A549 (cell line): Measurements from ENCODE around the gene MINPP1. TPM values are rescaled to one million over a fixed set of nuclear protein-coding genes. Genes with fewer than 3 reads are reported as not detected.

Experiments used
- ATAC-seq, 2 experiments: fragments of 200-7000 bp in 1 of 2; fragments of >200 bp in 1 of 2; cut with Nextera tagmentation in 1 of 2; cut with Tn5 transposase in 1 of 2; 3 replicates each; pipeline versions ENCODE4 v1.8.0 to v1.9.1; 2018 to 2020; ENCODE audit warnings: mild to moderate bottlenecking in 1 of 2, moderate library complexity in 1 of 2
- CTCF ChIA-PET: fragments of 300-600 bp; sonication (Branson Sonifier 250); formaldehyde crosslinking; extraction: SDS; loops from one replicate; lab custom pipeline; 2021; ENCODE audit warnings: antibody characterized with exemption, inconsistent platforms; lab: Yijun Ruan, JAX
- POLR2A ChIA-PET: fragments of 350-600 bp; formaldehyde crosslinking; extraction: SDS; loops from one replicate; lab custom pipeline; 2021; ENCODE audit warnings: antibody characterized with exemption, inconsistent platforms; lab: Yijun Ruan, JAX
- DNase-seq, 2 experiments: peaks; one replicate each; pipeline versions ENCODE4 v3.0.0 to v3.0.0-alpha.2; 2011 to 2016; ENCODE audit warnings: low read depth in 1 of 2, low spot score in 1 of 2
- FAIRE-seq: peaks from 2 replicates; lab custom pipeline; 2011; peaks lifted over from hg19 to GRCh38; lab: Jason Lieb, UNC
- H3K27ac ChIP-seq, 2 experiments: fragments of >200 bp; sonication (Bioruptor Twin); formaldehyde crosslinking; 3 replicates each; pipeline ENCODE4 v1.5.1; 2016 to 2017
- H3K4me1 ChIP-seq: fragments of >200 bp; sonication (Bioruptor Twin); formaldehyde crosslinking; 3 replicates; pipeline ENCODE4 v1.6.1; 2016
- H3K4me2 ChIP-seq: fragments of >200 bp; sonication (Bioruptor Twin); formaldehyde crosslinking; 3 replicates; pipeline ENCODE4 v1.6.1; 2016
- H3K4me3 ChIP-seq: fragments of >200 bp; sonication (Bioruptor Twin); formaldehyde crosslinking; 3 replicates; pipeline ENCODE4 v1.5.1; 2016
- H3K9me3 ChIP-seq: fragments of >200 bp; sonication (Bioruptor Twin); formaldehyde crosslinking; 3 replicates; pipeline ENCODE4 v1.6.1; 2016
- BHLHE40 ChIP-seq: IDR thresholded peaks from 2 replicates; pipeline ENCODE4 v1.6.1; 2012; ENCODE audit warnings: low read depth, low read length, inconsistent platforms
- CBX2 ChIP-seq: fragments of 200-600 bp; sonication (generic); IDR thresholded peaks from 2 replicates; pipeline ENCODE4 v1.6.1; 2016; ENCODE audit warnings: low read depth, mild to moderate bottlenecking, borderline replicate concordance
- CBX8 ChIP-seq: fragments of 200-600 bp; sonication (generic); IDR thresholded peaks from 2 replicates; pipeline ENCODE4 v1.6.1; 2016
- CHD4 ChIP-seq: fragments of 200-600 bp; sonication (generic); IDR thresholded peaks from 2 replicates; pipeline ENCODE4 v1.6.1; 2016; ENCODE audit warnings: antibody characterized with exemption, mild to moderate bottlenecking, borderline replicate concordance
- EHMT2 ChIP-seq: fragments of 200-600 bp; sonication (generic); IDR thresholded peaks from 2 replicates; pipeline ENCODE4 v1.6.1; 2016; ENCODE audit warnings: antibody characterized with exemption, low read depth, mild to moderate bottlenecking, moderate library complexity
- ESRRA ChIP-seq: fragments of 150-350 bp; IDR thresholded peaks from 2 replicates; pipeline ENCODE4 v1.6.1; 2014; ENCODE audit warnings: mild to moderate bottlenecking, low read length, borderline replicate concordance
- FOSB ChIP-seq: fragments of 250-450 bp; sonication (Bioruptor Pico); IDR thresholded peaks from 2 replicates; pipeline ENCODE4 v1.5.0; 2020; ENCODE audit warnings: mild to moderate bottlenecking, moderate library complexity
- FOSL2 ChIP-seq, 2 experiments: fragments of 450-650 bp in 1 of 2; fragments of >200 bp in 1 of 2; sonication (Bioruptor Twin) in 1 of 2; formaldehyde crosslinking; IDR thresholded peaks; 2 replicates each; pipeline versions ENCODE4 v1.5.0 to v1.6.1; 2016 to 2020; ENCODE audit warnings: mild to moderate bottlenecking in 1 of 2, moderate library complexity in 1 of 2
- FOXS1 ChIP-seq: fragments of 250-450 bp; sonication (Bioruptor Pico); IDR thresholded peaks from 2 replicates; pipeline ENCODE4 v1.5.0; 2020; ENCODE audit warnings: mild to moderate bottlenecking, moderate library complexity
- GATA3 ChIP-seq: IDR thresholded peaks from 2 replicates; pipeline ENCODE4 v1.6.1; 2012; ENCODE audit warnings: borderline replicate concordance
- HEYL ChIP-seq: fragments of 250-450 bp; sonication (Bioruptor Pico); IDR thresholded peaks from 2 replicates; pipeline ENCODE4 v1.8.0; 2021; ENCODE audit warnings: mild to moderate bottlenecking, moderate library complexity
- HOXB13 ChIP-seq: fragments of 250-450 bp; sonication (Bioruptor Pico); IDR thresholded peaks from 2 replicates; pipeline ENCODE4 v1.5.0; 2020; ENCODE audit warnings: low read depth, mild to moderate bottlenecking, moderate library complexity
- HOXB5 ChIP-seq: fragments of 250-450 bp; sonication (Bioruptor Pico); IDR thresholded peaks from 2 replicates; pipeline ENCODE4 v1.5.0; 2020; ENCODE audit warnings: mild to moderate bottlenecking, moderate library complexity
- JUN ChIP-seq, 2 experiments: fragments of >200 bp; sonication (Bioruptor Twin); formaldehyde crosslinking; IDR thresholded peaks; 2 replicates in 1 of 2; 3 replicates in 1 of 2; pipeline ENCODE4 v1.6.1; 2016 to 2017
- JUNB ChIP-seq: fragments of >200 bp; sonication (Bioruptor Twin); formaldehyde crosslinking; IDR thresholded peaks from 2 replicates; pipeline ENCODE4 v1.6.1; 2016
- KDM1A ChIP-seq: fragments of 200-600 bp; sonication (generic); IDR thresholded peaks from 2 replicates; pipeline ENCODE4 v1.6.1; 2016; ENCODE audit warnings: low read depth, mild to moderate bottlenecking
- NPAS2 ChIP-seq: fragments of 250-450 bp; sonication (Bioruptor Pico); IDR thresholded peaks from 2 replicates; pipeline ENCODE4 v1.8.0; 2022; ENCODE audit warnings: mild to moderate bottlenecking, moderate library complexity, borderline replicate concordance
- NR3C1 ChIP-seq: fragments of >200 bp; sonication (Bioruptor Twin); formaldehyde crosslinking; IDR thresholded peaks from 3 replicates; pipeline ENCODE4 v1.6.1; 2017
- POLR2A ChIP-seq: IDR thresholded peaks from 2 replicates; pipeline ENCODE4 v1.6.1; 2012; ENCODE audit warnings: mild to moderate bottlenecking, low read length
- SREBF2 ChIP-seq: fragments of 450-650 bp; IDR thresholded peaks from 2 replicates; pipeline ENCODE4 v1.6.1; 2014; ENCODE audit warnings: mild to moderate bottlenecking, moderate library complexity
- TFCP2L1 ChIP-seq: fragments of 250-450 bp; sonication (Bioruptor Pico); IDR thresholded peaks from 2 replicates; pipeline ENCODE4 v1.5.0; 2021; ENCODE audit warnings: mild to moderate bottlenecking
- TP53 ChIP-seq: fragments of 250-450 bp; sonication (Bioruptor Pico); IDR thresholded peaks from 2 replicates; pipeline ENCODE4 v1.5.0; 2021; ENCODE audit warnings: mild to moderate bottlenecking, moderate library complexity
- ZC3H11A ChIP-seq: fragments of 450-650 bp; IDR thresholded peaks from 2 replicates; pipeline ENCODE4 v1.6.1; 2014; ENCODE audit warnings: antibody characterized with exemption, mild to moderate bottlenecking
- WGBS: methylation state at CpG from one replicate; pipeline ENCODE4 v1.1.6; 2017; ENCODE audit errors: missing lambda C conversion rate; 5-methylcytosine and 5-hydroxymethylcytosine counted together
- polyA plus RNA-seq, 4 experiments: library from polyadenylated mRNA; depleted of rRNA in 3 of 4; stranded (reverse); fragments of >200 nt; fragmentation: RNase III in 1 of 4; extraction: RNeasy Plus Mini Kit Qiagen cat#74134 plus additional on column Dnase treatment in 1 of 4; gene quantifications; 2 replicates in 3 of 4; 3 replicates in 1 of 4; pipeline ENCODE4 v1.2.3, GENCODE V29; 2011 to 2017
- TF ChIP-seq, protein P1 (sequence below): fragments of 250-450 bp; sonication (Bioruptor Pico); IDR thresholded peaks from 2 replicates; pipeline ENCODE4 v1.5.0; 2021; ENCODE audit warnings: mild to moderate bottlenecking, moderate library complexity, borderline replicate concordance
- TF ChIP-seq, protein P2 (sequence below): fragments of >200 bp; sonication (Bioruptor Twin); formaldehyde crosslinking; IDR thresholded peaks from 3 replicates; pipeline ENCODE4 v1.5.1; 2016
- TF ChIP-seq, protein P3 (sequence below): fragments of >200 bp; sonication (Bioruptor Twin); formaldehyde crosslinking; IDR thresholded peaks from 2 replicates; pipeline ENCODE4 v1.6.1; 2016
- TF ChIP-seq, protein P4 (sequence below): IDR thresholded peaks from 2 replicates; pipeline ENCODE4 v1.6.1; 2012
- TF ChIP-seq, protein P5 (sequence below): fragments of 200-600 bp; sonication (generic); IDR thresholded peaks from 2 replicates; pipeline ENCODE4 v1.6.1; 2016; ENCODE audit warnings: antibody characterized with exemption, mild to moderate bottlenecking, moderate library complexity
- TF ChIP-seq, protein P6 (sequence below): IDR thresholded peaks from 2 replicates; pipeline ENCODE4 v1.6.1; 2012
- TF ChIP-seq, protein P7 (sequence below): fragments of >200 bp; sonication (Bioruptor Twin); formaldehyde crosslinking; IDR thresholded peaks from 3 replicates; pipeline ENCODE4 v1.6.1; 2016

The MINPP1 gene
- polyA plus RNA-seq, 2 of the 4 experiments (the other 2 are of a cell fraction) = 28.4 to 31.4 TPM

DNA sequence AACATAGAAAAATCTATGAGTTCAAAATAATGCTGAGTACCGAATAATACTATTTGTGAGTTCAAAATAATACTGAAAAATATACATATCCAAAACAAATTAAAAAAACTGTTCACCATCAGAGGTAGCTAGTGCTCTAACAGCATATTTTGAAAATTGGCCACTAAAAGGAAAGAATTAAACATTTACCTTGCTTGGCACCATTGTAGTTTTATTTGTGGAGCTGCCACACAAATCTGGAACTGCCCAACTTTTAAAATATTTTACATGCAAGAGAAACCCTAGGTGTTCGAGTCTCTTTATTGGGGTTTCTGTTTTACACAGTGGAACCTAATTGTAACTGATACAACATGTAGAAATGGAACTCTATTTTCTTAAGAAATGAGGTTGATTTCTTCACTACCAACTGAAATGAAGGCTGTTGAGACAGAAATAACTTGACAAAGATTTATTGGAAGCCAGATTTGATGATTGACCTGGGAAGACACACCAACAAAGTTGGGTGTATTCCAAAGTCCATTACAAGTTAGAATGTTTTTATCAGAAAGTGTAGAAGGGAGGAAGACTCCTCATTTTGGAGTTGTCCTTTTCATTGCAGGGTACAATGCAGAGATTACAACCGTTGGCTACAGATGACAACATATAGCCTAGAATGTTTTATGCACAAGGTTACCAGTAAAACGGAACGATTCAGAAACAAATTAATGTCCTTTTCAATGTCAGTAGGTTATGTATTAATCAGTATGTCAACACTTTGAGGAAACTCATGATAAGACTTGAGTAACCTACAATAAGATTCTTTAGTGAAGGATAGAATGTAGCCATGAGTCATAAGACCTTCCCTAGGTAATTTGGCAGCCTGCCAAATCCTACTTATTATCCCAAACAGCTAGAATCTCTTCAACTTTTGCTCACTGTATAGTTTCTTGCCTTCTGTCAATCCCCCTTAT lies 81.1 kb downstream of the MINPP1 start:
- POLR2A ChIA-PET = interaction anchor here (1.0 kb wide), 1 partner anchor 9 kb away, joined by 3 read pairs; no protein-coding TSS in a partner anchor
- 20% methylated on average over 5 of the region's 5 CpGs for WGBS
- H3K9me3 ChIP-seq = no peaks in the 10 kb centered on the region
- peak overlapping the region; percentile 73 to 82 for H3K27ac ChIP-seq
- 0 out of 3 replicates have a peak overlapping the region, but pooled peaks have one; percentile 9 for H3K4me3 ChIP-seq
- CTCF ChIA-PET = no interaction called here
- H3K4me1 ChIP-seq = peaks cover 48% of the 10 kb centered on the region
- ATAC-seq (peak; percentile 78 to 86), FAIRE-seq (peak; percentile 99), DNase-seq (peak; percentile 17 to 87)
- peak overlapping the region; percentile 70 for H3K4me2 ChIP-seq
- peak; percentile 92 for TF ChIP-seq JUNB
- TF ChIP-seq, protein P1, sequence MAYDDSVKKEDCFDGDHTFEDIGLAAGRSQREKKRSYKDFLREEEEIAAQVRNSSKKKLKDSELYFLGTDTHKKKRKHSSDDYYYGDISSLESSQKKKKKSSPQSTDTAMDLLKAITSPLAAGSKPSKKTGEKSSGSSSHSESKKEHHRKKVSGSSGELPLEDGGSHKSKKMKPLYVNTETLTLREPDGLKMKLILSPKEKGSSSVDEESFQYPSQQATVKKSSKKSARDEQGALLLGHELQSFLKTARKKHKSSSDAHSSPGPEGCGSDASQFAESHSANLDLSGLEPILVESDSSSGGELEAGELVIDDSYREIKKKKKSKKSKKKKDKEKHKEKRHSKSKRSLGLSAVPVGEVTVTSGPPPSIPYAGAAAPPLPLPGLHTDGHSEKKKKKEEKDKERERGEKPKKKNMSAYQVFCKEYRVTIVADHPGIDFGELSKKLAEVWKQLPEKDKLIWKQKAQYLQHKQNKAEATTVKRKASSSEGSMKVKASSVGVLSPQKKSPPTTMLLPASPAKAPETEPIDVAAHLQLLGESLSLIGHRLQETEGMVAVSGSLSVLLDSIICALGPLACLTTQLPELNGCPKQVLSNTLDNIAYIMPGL (CRISPR knock-in tag) = no peak
- TF ChIP-seq FOSB (CRISPR knock-in tag) = no peak
- TF ChIP-seq HOXB5 (CRISPR knock-in tag) = peak; percentile 61; the same call in 1 of the 2 replicates
- no peak for TF ChIP-seq SREBF2
- TF ChIP-seq NPAS2 (CRISPR knock-in tag) = no peak
- no peak for TF ChIP-seq HOXB13 (CRISPR knock-in tag)
- TF ChIP-seq, protein P2, sequence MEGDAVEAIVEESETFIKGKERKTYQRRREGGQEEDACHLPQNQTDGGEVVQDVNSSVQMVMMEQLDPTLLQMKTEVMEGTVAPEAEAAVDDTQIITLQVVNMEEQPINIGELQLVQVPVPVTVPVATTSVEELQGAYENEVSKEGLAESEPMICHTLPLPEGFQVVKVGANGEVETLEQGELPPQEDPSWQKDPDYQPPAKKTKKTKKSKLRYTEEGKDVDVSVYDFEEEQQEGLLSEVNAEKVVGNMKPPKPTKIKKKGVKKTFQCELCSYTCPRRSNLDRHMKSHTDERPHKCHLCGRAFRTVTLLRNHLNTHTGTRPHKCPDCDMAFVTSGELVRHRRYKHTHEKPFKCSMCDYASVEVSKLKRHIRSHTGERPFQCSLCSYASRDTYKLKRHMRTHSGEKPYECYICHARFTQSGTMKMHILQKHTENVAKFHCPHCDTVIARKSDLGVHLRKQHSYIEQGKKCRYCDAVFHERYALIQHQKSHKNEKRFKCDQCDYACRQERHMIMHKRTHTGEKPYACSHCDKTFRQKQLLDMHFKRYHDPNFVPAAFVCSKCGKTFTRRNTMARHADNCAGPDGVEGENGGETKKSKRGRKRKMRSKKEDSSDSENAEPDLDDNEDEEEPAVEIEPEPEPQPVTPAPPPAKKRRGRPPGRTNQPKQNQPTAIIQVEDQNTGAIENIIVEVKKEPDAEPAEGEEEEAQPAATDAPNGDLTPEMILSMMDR = no peak
- TF ChIP-seq KDM1A = no peak
- no peak for TF ChIP-seq ZC3H11A
- no peak for TF ChIP-seq FOXS1 (CRISPR knock-in tag)
- TF ChIP-seq BHLHE40 = 0 out of 2 replicates have a peak, but pooled peaks have one; percentile 14
- TF ChIP-seq, protein P3, sequence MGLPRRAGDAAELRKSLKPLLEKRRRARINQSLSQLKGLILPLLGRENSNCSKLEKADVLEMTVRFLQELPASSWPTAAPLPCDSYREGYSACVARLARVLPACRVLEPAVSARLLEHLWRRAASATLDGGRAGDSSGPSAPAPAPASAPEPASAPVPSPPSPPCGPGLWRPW = peak; percentile 54; the same call in 1 of the 2 replicates
- no peak for TF ChIP-seq TP53 (CRISPR knock-in tag)
- TF ChIP-seq POLR2A = no peak
- TF ChIP-seq, protein P4, sequence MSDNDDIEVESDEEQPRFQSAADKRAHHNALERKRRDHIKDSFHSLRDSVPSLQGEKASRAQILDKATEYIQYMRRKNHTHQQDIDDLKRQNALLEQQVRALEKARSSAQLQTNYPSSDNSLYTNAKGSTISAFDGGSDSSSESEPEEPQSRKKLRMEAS = peak; percentile 51; the same call in 1 of the 2 replicates
- TF ChIP-seq JUN (IDR thresholded peaks at IDR 0.05) = peak; percentile 62 to 93
- peak; percentile 87 for TF ChIP-seq GATA3
- TF ChIP-seq, protein P5, sequence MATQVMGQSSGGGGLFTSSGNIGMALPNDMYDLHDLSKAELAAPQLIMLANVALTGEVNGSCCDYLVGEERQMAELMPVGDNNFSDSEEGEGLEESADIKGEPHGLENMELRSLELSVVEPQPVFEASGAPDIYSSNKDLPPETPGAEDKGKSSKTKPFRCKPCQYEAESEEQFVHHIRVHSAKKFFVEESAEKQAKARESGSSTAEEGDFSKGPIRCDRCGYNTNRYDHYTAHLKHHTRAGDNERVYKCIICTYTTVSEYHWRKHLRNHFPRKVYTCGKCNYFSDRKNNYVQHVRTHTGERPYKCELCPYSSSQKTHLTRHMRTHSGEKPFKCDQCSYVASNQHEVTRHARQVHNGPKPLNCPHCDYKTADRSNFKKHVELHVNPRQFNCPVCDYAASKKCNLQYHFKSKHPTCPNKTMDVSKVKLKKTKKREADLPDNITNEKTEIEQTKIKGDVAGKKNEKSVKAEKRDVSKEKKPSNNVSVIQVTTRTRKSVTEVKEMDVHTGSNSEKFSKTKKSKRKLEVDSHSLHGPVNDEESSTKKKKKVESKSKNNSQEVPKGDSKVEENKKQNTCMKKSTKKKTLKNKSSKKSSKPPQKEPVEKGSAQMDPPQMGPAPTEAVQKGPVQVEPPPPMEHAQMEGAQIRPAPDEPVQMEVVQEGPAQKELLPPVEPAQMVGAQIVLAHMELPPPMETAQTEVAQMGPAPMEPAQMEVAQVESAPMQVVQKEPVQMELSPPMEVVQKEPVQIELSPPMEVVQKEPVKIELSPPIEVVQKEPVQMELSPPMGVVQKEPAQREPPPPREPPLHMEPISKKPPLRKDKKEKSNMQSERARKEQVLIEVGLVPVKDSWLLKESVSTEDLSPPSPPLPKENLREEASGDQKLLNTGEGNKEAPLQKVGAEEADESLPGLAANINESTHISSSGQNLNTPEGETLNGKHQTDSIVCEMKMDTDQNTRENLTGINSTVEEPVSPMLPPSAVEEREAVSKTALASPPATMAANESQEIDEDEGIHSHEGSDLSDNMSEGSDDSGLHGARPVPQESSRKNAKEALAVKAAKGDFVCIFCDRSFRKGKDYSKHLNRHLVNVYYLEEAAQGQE = no peak
- TF ChIP-seq FOSL2 (IDR thresholded peaks at IDR 0.05) = peak; percentile 81
- TF ChIP-seq FOSL2 (CRISPR knock-in tag; IDR thresholded peaks at IDR 0.05) = peak; percentile 96
- no peak for TF ChIP-seq NR3C1
- TF ChIP-seq TFCP2L1 (CRISPR knock-in tag) = no peak
- TF ChIP-seq, protein P6, sequence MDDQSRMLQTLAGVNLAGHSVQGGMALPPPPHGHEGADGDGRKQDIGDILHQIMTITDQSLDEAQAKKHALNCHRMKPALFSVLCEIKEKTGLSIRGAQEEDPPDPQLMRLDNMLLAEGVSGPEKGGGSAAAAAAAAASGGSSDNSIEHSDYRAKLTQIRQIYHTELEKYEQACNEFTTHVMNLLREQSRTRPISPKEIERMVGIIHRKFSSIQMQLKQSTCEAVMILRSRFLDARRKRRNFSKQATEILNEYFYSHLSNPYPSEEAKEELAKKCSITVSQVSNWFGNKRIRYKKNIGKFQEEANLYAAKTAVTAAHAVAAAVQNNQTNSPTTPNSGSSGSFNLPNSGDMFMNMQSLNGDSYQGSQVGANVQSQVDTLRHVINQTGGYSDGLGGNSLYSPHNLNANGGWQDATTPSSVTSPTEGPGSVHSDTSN = no peak
- TF ChIP-seq ESRRA = peak; percentile 36; the same call in 1 of the 2 replicates
- no peak for TF ChIP-seq EHMT2
- TF ChIP-seq CHD4 = no peak
- no peak for TF ChIP-seq CBX2
- no peak for TF ChIP-seq CBX8
- TF ChIP-seq, protein P7, sequence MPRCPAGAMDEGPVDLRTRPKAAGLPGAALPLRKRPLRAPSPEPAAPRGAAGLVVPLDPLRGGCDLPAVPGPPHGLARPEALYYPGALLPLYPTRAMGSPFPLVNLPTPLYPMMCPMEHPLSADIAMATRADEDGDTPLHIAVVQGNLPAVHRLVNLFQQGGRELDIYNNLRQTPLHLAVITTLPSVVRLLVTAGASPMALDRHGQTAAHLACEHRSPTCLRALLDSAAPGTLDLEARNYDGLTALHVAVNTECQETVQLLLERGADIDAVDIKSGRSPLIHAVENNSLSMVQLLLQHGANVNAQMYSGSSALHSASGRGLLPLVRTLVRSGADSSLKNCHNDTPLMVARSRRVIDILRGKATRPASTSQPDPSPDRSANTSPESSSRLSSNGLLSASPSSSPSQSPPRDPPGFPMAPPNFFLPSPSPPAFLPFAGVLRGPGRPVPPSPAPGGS = peak; percentile 75; the same call in 1 of the 3 replicates
- TF ChIP-seq HEYL (CRISPR knock-in tag) = no peak
